DND-41 (cell line): ENCODE results near the gene EML1.

ENCODE experiments used
- ATAC-seq: fragments of 200-7000 bp; cut with Tn5 transposase; 3 replicates; pipeline ENCODE4 v1.9.1; 2021; ENCODE audit warnings: low read depth; ENCODE audit not compliant: insufficient read depth
- DNase-seq: peaks from one replicate; pipeline ENCODE4 v3.0.0-alpha.2; 2020
- H2AFZ ChIP-seq: 2 replicates; pipeline ENCODE4 v1.6.0; 2012; ENCODE audit warnings: low read depth, low read length
- H3K27ac ChIP-seq: 2 replicates; pipeline ENCODE4 v1.5.1; 2012; ENCODE audit warnings: low read length, inconsistent platforms
- H3K27me3 ChIP-seq: fragments of 200-600 bp; sonication (generic); 2 replicates; pipeline ENCODE4 v1.6.0; 2012; ENCODE audit warnings: low read length, mild to moderate bottlenecking, inconsistent platforms; ENCODE audit not compliant: insufficient read depth, poor library complexity
- H3K36me3 ChIP-seq: 2 replicates; pipeline ENCODE4 v1.5.1; 2012; ENCODE audit warnings: low read length, inconsistent platforms; ENCODE audit not compliant: insufficient read depth
- H3K4me1 ChIP-seq: 2 replicates; pipeline ENCODE4 v1.5.1; 2012; ENCODE audit warnings: mild to moderate bottlenecking, low read length; ENCODE audit not compliant: insufficient read depth
- H3K4me2 ChIP-seq: 2 replicates; pipeline ENCODE4 v1.6.0; 2012; ENCODE audit warnings: mild to moderate bottlenecking, moderate library complexity, low read length, inconsistent platforms; ENCODE audit not compliant: insufficient read depth
- H3K4me3 ChIP-seq, 2 experiments: fragments of 200-600 bp in 1 of 2; shearing (Covaris generic) in 1 of 2; 2 replicates each; pipeline ENCODE4 v1.5.1; 2012 to 2016; ENCODE audit warnings: inconsistent platforms in 2 of 2, low read length in 2 of 2, mild to moderate bottlenecking in 2 of 2, low read depth in 1 of 2, moderate library complexity in 1 of 2
- H3K79me2 ChIP-seq: 2 replicates; pipeline ENCODE4 v1.6.0; 2012; ENCODE audit warnings: low read length, inconsistent platforms; ENCODE audit not compliant: insufficient read depth
- H3K9ac ChIP-seq: 2 replicates; pipeline ENCODE4 v1.6.0; 2012; ENCODE audit warnings: low read depth, mild to moderate bottlenecking, inconsistent platforms, low read length, moderate library complexity
- H3K9me3 ChIP-seq: 2 replicates; pipeline ENCODE4 v1.5.1; 2012; ENCODE audit warnings: low read length, moderate library complexity, mild to moderate bottlenecking, inconsistent platforms; ENCODE audit not compliant: insufficient read depth, severe bottlenecking
- H4K20me1 ChIP-seq: 2 replicates; pipeline ENCODE4 v1.6.0; 2012; ENCODE audit warnings: low read length; ENCODE audit not compliant: insufficient read depth
- EZH2 ChIP-seq: IDR thresholded peaks from 3 replicates; pipeline ENCODE4 v1.6.1; 2012; ENCODE audit warnings: borderline replicate concordance, low read depth, mild to moderate bottlenecking, moderate library complexity, low read length, inconsistent platforms; ENCODE audit not compliant: severe bottlenecking
- TF ChIP-seq, protein P1 (sequence below): IDR thresholded peaks from 2 replicates; pipeline ENCODE4 v1.5.1; 2012; ENCODE audit warnings: borderline replicate concordance, low read length, moderate library complexity, mild to moderate bottlenecking; ENCODE audit not compliant: poor library complexity, severe bottlenecking; ENCODE audit errors: extremely low read depth

EML1 gene

DNA sequence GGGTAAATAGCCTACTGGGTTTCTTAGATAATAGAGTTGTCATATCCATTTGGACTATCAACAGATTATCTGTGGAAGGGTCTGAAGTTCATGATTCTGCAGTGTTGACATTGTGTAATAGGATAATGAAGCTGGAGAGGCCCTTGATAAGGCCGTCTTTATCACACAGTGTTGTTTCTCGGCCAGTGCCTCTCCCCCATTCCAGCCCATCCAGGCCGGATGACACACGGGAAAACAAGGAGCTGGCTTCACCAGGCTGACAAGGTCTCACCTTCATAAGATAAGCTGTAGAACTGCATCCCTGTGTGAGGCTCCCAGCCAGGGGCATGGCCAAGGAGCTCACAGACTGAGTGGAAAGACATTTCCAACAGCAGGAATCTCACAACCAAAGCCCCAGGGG lies 8.7 kb upstream of the EML1 start:
- H3K4me2 ChIP-seq, result no peak overlapping the region
- peaks cover 19% of the 10 kb centered on the region for H3K27me3 ChIP-seq
- TF ChIP-seq, protein P1, sequence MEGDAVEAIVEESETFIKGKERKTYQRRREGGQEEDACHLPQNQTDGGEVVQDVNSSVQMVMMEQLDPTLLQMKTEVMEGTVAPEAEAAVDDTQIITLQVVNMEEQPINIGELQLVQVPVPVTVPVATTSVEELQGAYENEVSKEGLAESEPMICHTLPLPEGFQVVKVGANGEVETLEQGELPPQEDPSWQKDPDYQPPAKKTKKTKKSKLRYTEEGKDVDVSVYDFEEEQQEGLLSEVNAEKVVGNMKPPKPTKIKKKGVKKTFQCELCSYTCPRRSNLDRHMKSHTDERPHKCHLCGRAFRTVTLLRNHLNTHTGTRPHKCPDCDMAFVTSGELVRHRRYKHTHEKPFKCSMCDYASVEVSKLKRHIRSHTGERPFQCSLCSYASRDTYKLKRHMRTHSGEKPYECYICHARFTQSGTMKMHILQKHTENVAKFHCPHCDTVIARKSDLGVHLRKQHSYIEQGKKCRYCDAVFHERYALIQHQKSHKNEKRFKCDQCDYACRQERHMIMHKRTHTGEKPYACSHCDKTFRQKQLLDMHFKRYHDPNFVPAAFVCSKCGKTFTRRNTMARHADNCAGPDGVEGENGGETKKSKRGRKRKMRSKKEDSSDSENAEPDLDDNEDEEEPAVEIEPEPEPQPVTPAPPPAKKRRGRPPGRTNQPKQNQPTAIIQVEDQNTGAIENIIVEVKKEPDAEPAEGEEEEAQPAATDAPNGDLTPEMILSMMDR, result no peak
- no peak for TF ChIP-seq EZH2
- H3K4me1 ChIP-seq, result no peaks in the 10 kb centered on the region
- H4K20me1 ChIP-seq, result no peaks in the 10 kb centered on the region
- no peak overlapping the region for H2AFZ ChIP-seq
- no peak overlapping the region for H3K9ac ChIP-seq
- H3K36me3 ChIP-seq, result no peaks in the 10 kb centered on the region
- no peak overlapping the region for H3K4me3 ChIP-seq
- no peak overlapping the region for H3K27ac ChIP-seq
- H3K79me2 ChIP-seq, result no peaks in the 10 kb centered on the region
- ATAC-seq, result no peak
- no peak for DNase-seq
- H3K9me3 ChIP-seq, result no peaks in the 10 kb centered on the region

DNA sequence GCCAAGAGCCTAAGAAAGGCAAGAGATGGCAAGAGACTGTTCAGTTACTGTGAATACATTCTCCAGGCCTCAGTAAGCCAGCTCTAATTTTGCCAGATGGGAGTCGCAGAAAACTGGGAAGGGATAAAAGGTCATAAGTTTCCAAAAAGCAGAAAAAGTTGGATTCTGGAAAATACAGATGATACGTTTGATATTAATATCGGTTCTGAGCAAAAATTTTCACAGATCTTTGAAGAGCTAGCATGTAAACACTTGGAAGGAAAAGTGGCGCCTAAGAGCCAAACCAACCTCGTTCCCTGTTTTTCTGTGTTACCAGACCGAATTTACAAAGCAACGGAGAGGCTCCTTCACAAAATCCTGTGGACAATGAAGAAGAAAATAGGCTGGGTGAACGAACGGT lies 7.8 kb upstream of the EML1 start:
- no peak overlapping the region for H3K9ac ChIP-seq
- H3K27me3 ChIP-seq, result peaks cover 24% of the 10 kb centered on the region
- H4K20me1 ChIP-seq, result no peaks in the 10 kb centered on the region
- ATAC-seq (no peak), DNase-seq (no peak)
- no peaks in the 10 kb centered on the region for H3K4me1 ChIP-seq
- TF ChIP-seq EZH2, result no peak
- TF ChIP-seq, protein P1, result no peak
- H3K27ac ChIP-seq, result no peak overlapping the region
- H3K4me3 ChIP-seq, result no peak overlapping the region
- H3K4me2 ChIP-seq, result no peak overlapping the region
- no peaks in the 10 kb centered on the region for H3K9me3 ChIP-seq
- H2AFZ ChIP-seq, result no peak overlapping the region
- H3K36me3 ChIP-seq, result no peaks in the 10 kb centered on the region
- no peaks in the 10 kb centered on the region for H3K79me2 ChIP-seq

DNA sequence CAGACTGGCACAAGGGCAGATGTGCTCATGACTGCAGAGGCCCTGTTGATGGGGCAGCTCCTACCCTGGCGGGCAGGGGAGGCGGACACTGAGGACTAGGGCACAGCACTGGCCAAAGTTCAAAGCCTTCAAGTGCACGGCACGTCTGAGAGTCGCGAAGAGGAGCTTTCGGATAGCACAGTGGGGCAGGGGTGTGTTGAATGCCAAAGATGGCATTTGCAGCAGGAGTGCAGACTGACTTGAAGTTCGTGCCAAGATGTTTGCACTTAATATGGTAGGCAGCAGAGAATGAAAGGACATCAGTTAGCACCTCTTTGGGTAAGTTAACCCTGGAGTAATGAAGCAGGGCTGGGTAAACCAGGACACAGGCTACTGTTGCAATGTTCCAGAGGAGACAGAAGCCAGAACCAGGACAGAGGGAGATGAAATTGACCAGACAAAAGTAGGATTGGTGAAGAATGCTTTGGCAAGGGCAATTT lies 6.7 kb upstream of the EML1 start:
- no peak overlapping the region for H3K4me2 ChIP-seq
- H3K79me2 ChIP-seq, result no peaks in the 10 kb centered on the region
- no peaks in the 10 kb centered on the region for H4K20me1 ChIP-seq
- no peaks in the 10 kb centered on the region for H3K4me1 ChIP-seq
- H3K27ac ChIP-seq, result no peak overlapping the region
- no peaks in the 10 kb centered on the region for H3K36me3 ChIP-seq
- no peak overlapping the region for H3K9ac ChIP-seq
- TF ChIP-seq EZH2, result no peak
- TF ChIP-seq, protein P1, result no peak
- H3K27me3 ChIP-seq, result peaks cover 30% of the 10 kb centered on the region
- no peak overlapping the region for H2AFZ ChIP-seq
- no peak for ATAC-seq
- DNase-seq, result no peak
- no peak overlapping the region for H3K4me3 ChIP-seq
- H3K9me3 ChIP-seq, result no peaks in the 10 kb centered on the region

- H3K9me3 ChIP-seq, result no peaks in the 10 kb centered on the region
- no peak overlapping the region for H3K27ac ChIP-seq
- H3K36me3 ChIP-seq, result no peaks in the 10 kb centered on the region
- peaks cover 5% of the 10 kb centered on the region; the same call in 1 of the 2 replicates for H3K4me1 ChIP-seq
- no peak overlapping the region for H3K4me3 ChIP-seq
- DNase-seq, result no peak
- TF ChIP-seq, protein P1, result no peak
- no peak for TF ChIP-seq EZH2
- H2AFZ ChIP-seq, result no peak overlapping the region
- H3K9ac ChIP-seq, result no peak overlapping the region
- ATAC-seq, result no peak
- H4K20me1 ChIP-seq, result 0 out of 2 replicates have a peak, but pooled peaks cover 3% of the 10 kb centered on the region
- H3K27me3 ChIP-seq, result peaks cover 44% of the 10 kb centered on the region
- no peaks in the 10 kb centered on the region for H3K79me2 ChIP-seq
- no peak overlapping the region for H3K4me2 ChIP-seq
These were observed 4.5 kb upstream of the EML1 start for GRCh38 chr14:99788713-99789112.
